ENCODE results near the gene RAB7A. TPM values are rescaled to one million over a fixed set of nuclear protein-coding genes. Genes with fewer than 3 reads are reported as not detected.

RAB7A gene
- polyA plus RNA-seq, 1 donor (not counting 4 experiments of a cell fraction or from before 2014, with no cell fraction given): 364 TPM

DNA sequence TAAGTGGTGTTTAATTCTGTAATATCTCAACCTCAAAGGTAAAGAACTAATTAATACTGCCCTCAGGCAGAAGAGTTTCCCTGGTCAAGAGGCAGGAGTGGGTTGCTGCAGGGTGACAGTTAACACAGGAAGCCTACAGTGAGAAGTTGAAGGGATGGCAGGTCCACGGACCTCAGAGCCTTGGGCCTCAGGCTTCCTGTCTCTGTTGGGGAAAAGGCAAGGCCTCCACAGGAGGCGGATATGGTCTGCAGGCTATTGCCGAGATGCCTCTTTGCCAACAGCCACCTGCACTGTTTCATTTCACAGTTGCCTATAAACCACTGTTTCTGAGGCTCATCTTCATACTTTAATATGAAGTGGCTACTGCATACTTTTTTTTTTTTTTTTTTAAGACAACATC, 42.0 kb upstream of the RAB7A start:
- TF ChIP-seq CTCF (optimal IDR thresholded peaks at IDR 0.05 in 1 of 3, IDR thresholded peaks at IDR 0.05 in 1 of 3, conservative IDR thresholded peaks at IDR 0.05 in 1 of 3; ENCODE audit: extremely low read depth in 1 of 3, insufficient read depth in 2 of 3, low read length in 3 of 3): no peak
- TF ChIP-seq EZH2 (IDR thresholded peaks at IDR 0.05; ENCODE audit: low read length): no peak
- DNase-seq (ENCODE audit: low read depth, low spot score): no peak
- no peaks in the 10 kb centered on the region for H3K9me3 ChIP-seq (ENCODE audit: control insufficient read depth, low read depth, low read length)
- H3K9ac ChIP-seq (ENCODE audit: control insufficient read depth, extremely low read depth, insufficient read depth, low read length): no peak overlapping the region
- H3K4me2 ChIP-seq (ENCODE audit: control insufficient read depth, extremely low read depth, insufficient read depth, low read depth, low read length): no peak overlapping the region
- H3K36me3 ChIP-seq (ENCODE audit: control insufficient read depth in 2 of 2, extremely low read depth in 1 of 2, insufficient read depth in 2 of 2, low read length in 2 of 2): no peaks in the 10 kb centered on the region
- no peak overlapping the region for H3K27ac ChIP-seq (ENCODE audit: control insufficient read depth, insufficient read depth, low read length)
- H3K4me3 ChIP-seq (ENCODE audit: control insufficient read depth in 2 of 3, extremely low read depth in 1 of 3, insufficient read depth in 2 of 3, low read depth in 1 of 3, low read length in 3 of 3): no peak overlapping the region
- FAIRE-seq: no peak
- H3K79me2 ChIP-seq (ENCODE audit: control insufficient read depth, insufficient read depth, low read length): no peaks in the 10 kb centered on the region
- no peaks in the 10 kb centered on the region for H3K27me3 ChIP-seq (ENCODE audit: control insufficient read depth, extremely low read depth, insufficient read depth, low read length)
- H4K20me1 ChIP-seq (ENCODE audit: control insufficient read depth, extremely low read depth, insufficient read depth, low read length): no peaks in the 10 kb centered on the region
- H2AFZ ChIP-seq (ENCODE audit: control insufficient read depth, low read length): no peak overlapping the region
- no peaks in the 10 kb centered on the region for H3K9me1 ChIP-seq (ENCODE audit: control insufficient read depth, extremely low read depth, insufficient read depth, low read length)
- dilution Hi-C loops (cut with MboI; ENCODE audit: extremely low pct_ligation_motif_present, low sequenced_read_pairs): no loop called here
- H3K4me1 ChIP-seq (ENCODE audit: control insufficient read depth, extremely low read depth, insufficient read depth, low read length): peaks cover 7% of the 10 kb centered on the region

- DNase-seq (ENCODE audit: low read depth, low spot score) (no peak), FAIRE-seq (no peak)
- Histone ChIP-seq H2AFZ (ENCODE audit: control insufficient read depth, low read length) (no peak overlapping the region), H3K9ac (ENCODE audit: control insufficient read depth, extremely low read depth, insufficient read depth, low read length) (no peak overlapping the region), H3K9me3 (ENCODE audit: control insufficient read depth, low read depth, low read length) (no peaks in the 10 kb centered on the region), H3K27me3 (ENCODE audit: control insufficient read depth, extremely low read depth, insufficient read depth, low read length) (no peaks in the 10 kb centered on the region), H3K4me1 (ENCODE audit: control insufficient read depth, extremely low read depth, insufficient read depth, low read length) (peaks cover 7% of the 10 kb centered on the region), H3K27ac (ENCODE audit: control insufficient read depth, insufficient read depth, low read length) (no peak overlapping the region), H3K79me2 (ENCODE audit: control insufficient read depth, insufficient read depth, low read length) (no peaks in the 10 kb centered on the region), H3K4me2 (ENCODE audit: control insufficient read depth, extremely low read depth, insufficient read depth, low read depth, low read length) (no peak overlapping the region), H3K36me3 (ENCODE audit: control insufficient read depth in 2 of 2, extremely low read depth in 1 of 2, insufficient read depth in 2 of 2, low read length in 2 of 2) (no peaks in the 10 kb centered on the region), H3K9me1 (ENCODE audit: control insufficient read depth, extremely low read depth, insufficient read depth, low read length) (no peaks in the 10 kb centered on the region), H4K20me1 (ENCODE audit: control insufficient read depth, extremely low read depth, insufficient read depth, low read length) (no peaks in the 10 kb centered on the region), H3K4me3 (ENCODE audit: control insufficient read depth in 2 of 3, extremely low read depth in 1 of 3, insufficient read depth in 2 of 3, low read depth in 1 of 3, low read length in 3 of 3) (no peak overlapping the region)
- no peak for TF ChIP-seq CTCF (optimal IDR thresholded peaks at IDR 0.05 in 1 of 3, IDR thresholded peaks at IDR 0.05 in 1 of 3, conservative IDR thresholded peaks at IDR 0.05 in 1 of 3; ENCODE audit: extremely low read depth in 1 of 3, insufficient read depth in 2 of 3, low read length in 3 of 3)
- TF ChIP-seq EZH2 (IDR thresholded peaks at IDR 0.05; ENCODE audit: low read length): no peak
- dilution Hi-C loops (cut with MboI; ENCODE audit: extremely low pct_ligation_motif_present, low sequenced_read_pairs): no loop called here
Observed at GRCh38 chr3:128684986-128685726, 40.8 kb upstream of the RAB7A start.
